Mesothelial cell of epicardium (in vitro differentiated cells): ENCODE data around the gene SCN2B. TPM values are rescaled to one million over a fixed set of nuclear protein-coding genes. Genes with fewer than 3 reads are reported as not detected.
"Not testable (repeated sequence)": the region's sequence is repeated elsewhere in the genome, so short reads cannot be mapped to it uniquely, and the experiment has no call there.

Experiments used
- DNase-seq, 2 experiments: peaks; one replicate each; pipeline ENCODE4 v3.0.0; 2021; ENCODE audit warnings: low spot score in 2 of 2; ENCODE audit not compliant: unreplicated experiment in 2 of 2
- H3K27ac Mint-ChIP-seq: 2 replicates; pipeline ENCODE4 v1.8.0; 2021; ENCODE audit warnings: mixed read lengths
- H3K27me3 Mint-ChIP-seq: 2 replicates; pipeline ENCODE4 v1.8.0; 2021; ENCODE audit warnings: low read depth, mixed read lengths
- H3K36me3 Mint-ChIP-seq: 2 replicates; pipeline ENCODE4 v1.8.0; 2021; ENCODE audit warnings: mixed read lengths
- H3K4me1 Mint-ChIP-seq: 2 replicates; pipeline ENCODE4 v1.8.0; 2021; ENCODE audit warnings: mixed read lengths
- H3K4me3 Mint-ChIP-seq: 2 replicates; pipeline ENCODE4 v1.8.0; 2021; ENCODE audit warnings: mild to moderate bottlenecking, moderate library complexity, mixed read lengths
- H3K9me3 Mint-ChIP-seq: 2 replicates; pipeline ENCODE4 v1.8.0; 2021; ENCODE audit warnings: mixed read lengths
- total RNA-seq: library from RNA; stranded (reverse); gene quantifications from 3 replicates; pipeline ENCODE4 v1.2.1, GENCODE V29; 2021
- TF ChIP-seq, protein P1 (sequence below): fragments of 200-600 bp; sonication (generic); IDR thresholded peaks from one replicate; pipeline ENCODE4 v1.5.0; 2021; ENCODE audit warnings: antibody characterized with exemption; ENCODE audit not compliant: unreplicated experiment

The SCN2B gene
- total RNA-seq, 1 donor from 2014 or later: 2.3 TPM

DNA sequence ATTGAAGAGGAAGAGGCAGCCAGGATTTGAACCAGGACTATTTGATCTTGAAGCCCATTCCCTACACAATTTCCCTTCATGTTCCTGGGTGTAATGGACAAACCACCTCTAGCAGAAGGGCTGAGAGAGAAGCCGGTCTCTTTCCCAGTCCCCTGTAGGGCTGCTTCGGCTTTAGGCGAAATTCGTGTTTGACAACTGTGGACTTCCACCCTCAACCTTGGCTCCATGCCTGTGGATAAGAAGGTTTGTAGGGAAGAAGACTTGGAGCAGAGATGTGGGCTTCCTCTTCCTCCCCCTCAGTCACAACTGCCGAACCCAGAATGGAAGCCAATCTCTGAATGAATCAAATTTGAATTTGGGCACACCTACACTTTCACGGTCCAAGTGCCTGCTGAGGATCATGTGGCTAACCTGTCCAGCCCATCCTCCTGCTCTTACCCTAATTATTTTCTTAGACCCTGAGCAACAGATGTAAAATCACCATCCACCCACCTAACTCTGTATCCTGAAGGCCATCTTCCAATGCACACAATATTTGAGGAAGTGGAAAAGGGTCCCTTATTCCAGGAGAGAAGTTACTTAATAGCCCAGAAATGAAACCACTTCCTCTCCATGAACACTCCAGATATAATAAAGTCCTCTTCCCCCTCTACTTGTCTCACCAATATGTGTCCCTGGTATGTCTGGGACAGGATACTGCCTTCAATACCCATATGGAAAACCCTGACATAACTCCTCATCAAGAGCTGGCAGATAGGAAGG, 10.1 kb upstream of the SCN2B start:
- no peak for DNase-seq
- Mint-ChIP-seq H3K27me3 (peaks cover 60% of the 10 kb centered on the region), H3K9me3 (peaks cover 4% of the 10 kb centered on the region), H3K4me3 (no peak overlapping the region), H3K4me1 (no peaks in the 10 kb centered on the region), H3K36me3 (no peaks in the 10 kb centered on the region), H3K27ac (no peak overlapping the region)
- TF ChIP-seq, protein P1, sequence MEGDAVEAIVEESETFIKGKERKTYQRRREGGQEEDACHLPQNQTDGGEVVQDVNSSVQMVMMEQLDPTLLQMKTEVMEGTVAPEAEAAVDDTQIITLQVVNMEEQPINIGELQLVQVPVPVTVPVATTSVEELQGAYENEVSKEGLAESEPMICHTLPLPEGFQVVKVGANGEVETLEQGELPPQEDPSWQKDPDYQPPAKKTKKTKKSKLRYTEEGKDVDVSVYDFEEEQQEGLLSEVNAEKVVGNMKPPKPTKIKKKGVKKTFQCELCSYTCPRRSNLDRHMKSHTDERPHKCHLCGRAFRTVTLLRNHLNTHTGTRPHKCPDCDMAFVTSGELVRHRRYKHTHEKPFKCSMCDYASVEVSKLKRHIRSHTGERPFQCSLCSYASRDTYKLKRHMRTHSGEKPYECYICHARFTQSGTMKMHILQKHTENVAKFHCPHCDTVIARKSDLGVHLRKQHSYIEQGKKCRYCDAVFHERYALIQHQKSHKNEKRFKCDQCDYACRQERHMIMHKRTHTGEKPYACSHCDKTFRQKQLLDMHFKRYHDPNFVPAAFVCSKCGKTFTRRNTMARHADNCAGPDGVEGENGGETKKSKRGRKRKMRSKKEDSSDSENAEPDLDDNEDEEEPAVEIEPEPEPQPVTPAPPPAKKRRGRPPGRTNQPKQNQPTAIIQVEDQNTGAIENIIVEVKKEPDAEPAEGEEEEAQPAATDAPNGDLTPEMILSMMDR: no peak

DNA sequence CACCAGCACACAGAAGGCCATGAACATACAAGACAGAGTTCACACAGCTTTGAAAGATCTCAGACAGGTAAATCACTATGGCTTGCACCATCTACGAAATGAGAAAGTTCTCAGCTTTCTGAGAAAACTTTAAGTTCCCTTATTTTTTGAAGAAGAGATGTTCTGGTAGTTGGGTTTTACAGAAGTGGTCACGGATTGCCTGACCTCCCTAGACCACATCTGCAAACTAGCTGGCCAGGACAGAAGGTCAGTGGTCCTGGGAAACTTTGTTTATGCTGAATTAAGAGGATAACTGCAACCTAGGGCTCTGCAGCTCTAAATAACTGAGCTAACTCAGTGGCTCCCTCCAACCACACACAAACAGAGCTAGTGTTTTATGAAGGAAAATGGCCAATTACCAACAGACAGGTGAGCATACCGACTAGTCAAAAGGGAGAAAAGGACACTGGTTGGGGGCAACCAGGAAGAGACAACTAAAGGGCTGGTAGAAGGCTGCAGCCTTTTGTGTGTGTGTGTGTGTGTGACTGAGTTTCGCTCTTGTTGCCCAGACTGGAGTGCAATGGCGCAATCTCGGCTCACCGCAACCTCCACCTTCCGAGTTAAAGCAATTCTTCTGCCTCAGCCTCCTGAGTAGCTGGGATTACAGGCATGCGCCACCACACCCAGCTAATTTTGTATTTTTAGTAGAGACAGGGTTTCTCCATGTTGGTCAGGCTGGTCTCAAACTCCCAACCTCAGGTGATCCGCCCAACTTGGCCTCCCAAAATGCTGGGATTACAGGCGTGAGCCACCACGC, 8.5 kb upstream of the SCN2B start:
- Mint-ChIP-seq H3K27ac (no peak overlapping the region), H3K36me3 (no peaks in the 10 kb centered on the region), H3K4me3 (no peak overlapping the region), H3K27me3 (peaks cover 53% of the 10 kb centered on the region), H3K4me1 (peaks cover 7% of the 10 kb centered on the region), H3K9me3 (no peaks in the 10 kb centered on the region)
- DNase-seq: no peak
- TF ChIP-seq, protein P1: no peak

DNA sequence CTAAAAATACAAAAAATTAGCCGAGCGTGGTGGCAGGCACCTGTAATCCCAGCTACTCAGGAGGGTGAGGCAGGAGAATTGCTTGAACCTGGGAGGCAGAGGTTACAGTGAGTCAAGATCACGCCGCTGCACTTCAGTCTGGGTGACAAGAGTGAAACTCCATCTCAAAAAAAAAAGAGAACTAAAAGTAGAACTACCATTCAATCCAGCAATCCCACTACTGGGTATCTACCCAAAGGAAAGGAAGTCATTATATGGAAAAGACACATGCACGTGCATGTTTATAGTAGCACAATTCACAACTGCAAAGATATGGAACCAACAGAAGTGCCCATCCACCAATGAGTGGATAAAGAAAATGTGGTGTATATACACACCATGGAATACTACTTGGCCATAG, 7.3 kb upstream of the SCN2B start:
- not testable (repeated sequence) for DNase-seq, H3K4me3 Mint-ChIP-seq, H3K9me3 Mint-ChIP-seq, H3K27ac Mint-ChIP-seq, H3K36me3 Mint-ChIP-seq
- H3K27me3 Mint-ChIP-seq: peaks cover 42% of the 10 kb centered on the region
- peaks cover 11% of the 10 kb centered on the region for H3K4me1 Mint-ChIP-seq

DNA sequence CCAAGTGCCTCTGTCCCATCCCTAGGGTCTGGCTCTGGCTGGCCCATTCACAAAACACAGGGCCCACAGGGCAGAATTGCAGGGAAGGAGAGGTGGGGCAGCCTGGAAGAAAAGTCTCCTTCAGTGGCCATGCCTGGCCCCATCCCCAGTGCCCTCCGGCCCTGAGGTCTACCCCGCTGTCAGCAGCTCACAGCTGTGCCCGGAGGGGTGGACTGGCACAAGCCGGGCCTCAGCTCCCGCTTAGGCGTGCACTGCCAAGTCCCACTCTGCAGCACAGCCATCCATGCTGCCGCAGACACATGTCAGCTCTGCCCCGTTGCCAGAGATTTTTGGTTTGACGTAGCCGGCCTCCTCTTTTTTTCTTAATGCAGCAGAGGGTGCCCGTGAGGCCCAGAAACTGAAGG, 3.9 kb upstream of the SCN2B start:
- Mint-ChIP-seq H3K9me3 (no peaks in the 10 kb centered on the region), H3K27ac (no peak overlapping the region), H3K36me3 (no peaks in the 10 kb centered on the region), H3K4me3 (peak overlapping the region; percentile 46), H3K27me3 (peaks cover 26% of the 10 kb centered on the region), H3K4me1 (peaks cover 24% of the 10 kb centered on the region)
- TF ChIP-seq, protein P1: no peak
- peak in 1 of 2 experiments; percentile 58 for DNase-seq

DNA sequence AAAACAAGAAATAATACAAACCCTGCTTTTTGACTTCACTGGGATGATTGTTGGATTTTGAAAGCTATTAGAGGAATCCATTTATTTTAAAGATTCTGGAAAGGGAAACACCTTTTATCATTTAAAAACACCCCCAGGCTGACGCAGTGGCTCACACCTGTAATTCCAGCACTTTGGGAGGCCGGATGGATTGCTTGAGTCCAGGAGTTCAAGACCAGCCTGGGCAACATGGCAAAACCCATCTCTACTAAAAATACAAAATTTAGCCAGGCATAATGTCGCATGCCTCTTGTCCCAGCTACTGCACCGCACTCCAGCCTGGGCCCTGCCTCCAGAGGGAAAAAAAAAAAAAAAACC, 317 bp upstream of the SCN2B start:
- Mint-ChIP-seq H3K27me3 (peaks cover 36% of the 10 kb centered on the region), H3K36me3 (no peaks in the 10 kb centered on the region), H3K4me3 (peak overlapping the region; percentile 73), H3K27ac (no peak overlapping the region), H3K4me1 (peaks cover 34% of the 10 kb centered on the region), H3K9me3 (no peaks in the 10 kb centered on the region)
- DNase-seq: no peak
- TF ChIP-seq, protein P1: no peak
